ENCODE results near the gene RPL10A. TPM values are rescaled to one million over a fixed set of nuclear protein-coding genes. Genes with fewer than 3 reads are reported as not detected.

The RPL10A gene
- total RNA-seq, 2 experiments from 2014 or later: 1,581 to 2,643 TPM

DNA sequence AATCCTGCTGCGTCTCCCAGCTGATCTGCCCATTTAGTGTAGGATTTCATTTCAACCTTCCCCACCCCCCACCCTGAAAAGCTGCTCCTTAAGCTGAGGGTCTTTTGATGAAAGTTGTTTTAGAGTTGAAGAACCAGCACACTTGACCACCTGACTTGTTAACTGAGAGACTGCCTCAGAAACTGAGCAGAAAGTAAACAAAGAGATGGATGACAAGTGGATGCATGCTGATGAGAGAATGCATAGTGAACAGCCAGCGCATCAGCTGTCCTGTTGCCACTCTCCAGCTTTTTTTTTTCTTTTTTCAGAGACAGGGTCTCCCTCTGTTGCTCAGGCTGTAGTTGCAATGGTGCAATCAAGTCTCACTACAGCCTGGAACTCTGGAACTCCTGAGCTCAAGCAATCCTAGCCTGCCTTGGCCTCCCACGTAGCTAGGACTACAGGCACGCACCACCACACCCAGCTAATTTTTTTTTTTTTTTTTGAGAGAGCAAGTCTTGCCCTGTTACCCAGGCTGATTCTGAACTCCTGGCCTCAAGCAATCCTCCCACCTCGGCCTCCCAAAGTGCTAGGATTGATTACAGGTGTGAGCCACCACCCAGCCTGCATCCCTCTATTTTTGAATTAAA, 9.5 kb downstream of the RPL10A start:
- TF ChIP-seq, protein P1, sequence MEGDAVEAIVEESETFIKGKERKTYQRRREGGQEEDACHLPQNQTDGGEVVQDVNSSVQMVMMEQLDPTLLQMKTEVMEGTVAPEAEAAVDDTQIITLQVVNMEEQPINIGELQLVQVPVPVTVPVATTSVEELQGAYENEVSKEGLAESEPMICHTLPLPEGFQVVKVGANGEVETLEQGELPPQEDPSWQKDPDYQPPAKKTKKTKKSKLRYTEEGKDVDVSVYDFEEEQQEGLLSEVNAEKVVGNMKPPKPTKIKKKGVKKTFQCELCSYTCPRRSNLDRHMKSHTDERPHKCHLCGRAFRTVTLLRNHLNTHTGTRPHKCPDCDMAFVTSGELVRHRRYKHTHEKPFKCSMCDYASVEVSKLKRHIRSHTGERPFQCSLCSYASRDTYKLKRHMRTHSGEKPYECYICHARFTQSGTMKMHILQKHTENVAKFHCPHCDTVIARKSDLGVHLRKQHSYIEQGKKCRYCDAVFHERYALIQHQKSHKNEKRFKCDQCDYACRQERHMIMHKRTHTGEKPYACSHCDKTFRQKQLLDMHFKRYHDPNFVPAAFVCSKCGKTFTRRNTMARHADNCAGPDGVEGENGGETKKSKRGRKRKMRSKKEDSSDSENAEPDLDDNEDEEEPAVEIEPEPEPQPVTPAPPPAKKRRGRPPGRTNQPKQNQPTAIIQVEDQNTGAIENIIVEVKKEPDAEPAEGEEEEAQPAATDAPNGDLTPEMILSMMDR (conservative IDR thresholded peaks at IDR 0.05; ENCODE audit: low read length): no peak
- no peak for TF ChIP-seq EZH2phosphoT487 (IDR thresholded peaks at IDR 0.05; ENCODE audit: borderline replicate concordance, low read depth, low read length)
- no peak for DNase-seq (ENCODE audit: low spot score)
- Histone ChIP-seq H3K4me1 (ENCODE audit: insufficient read depth, low read length, poor library complexity, severe bottlenecking) (peaks cover under 1% of the 10 kb centered on the region), H3K79me2 (ENCODE audit: insufficient read depth, low read depth, low read length) (no peaks in the 10 kb centered on the region), H3K4me3 (ENCODE audit: low read depth, low read length, poor library complexity, severe bottlenecking) (no peak overlapping the region), H2AFZ (ENCODE audit: low read length) (no peak overlapping the region), H3K9me3 (ENCODE audit: low read length) (no peaks in the 10 kb centered on the region), H3K36me3 (ENCODE audit: insufficient read depth, low read length) (peaks cover 17% of the 10 kb centered on the region), H3K4me2 (ENCODE audit: low read length) (no peak overlapping the region), H3K27ac (ENCODE audit: low read depth, low read length, poor library complexity, severe bottlenecking) (no peak overlapping the region), H3K9me2 (ENCODE audit: insufficient read depth, low read length) (no peaks in the 10 kb centered on the region), H4K20me1 (ENCODE audit: insufficient read depth, low read length) (no peaks in the 10 kb centered on the region)
- no TSS peak for BruUV-seq (replicated peaks)
- ChIA-PET CTCF (ENCODE audit: unreplicated experiment) (interaction anchor here (0.6 kb wide), 1 partner anchor 75 kb away, joined by 8 read pairs; no protein-coding TSS in a partner anchor), POLR2A (interaction anchor here (0.6 to 1.1 kb wide), 3 partner anchors 20 to 435 kb away, joined by 4 read pairs; no protein-coding TSS in a partner anchor)
- intact Hi-C loops (cut with micrococcal nuclease; ENCODE audit: unreplicated experiment): no loop called here

DNA sequence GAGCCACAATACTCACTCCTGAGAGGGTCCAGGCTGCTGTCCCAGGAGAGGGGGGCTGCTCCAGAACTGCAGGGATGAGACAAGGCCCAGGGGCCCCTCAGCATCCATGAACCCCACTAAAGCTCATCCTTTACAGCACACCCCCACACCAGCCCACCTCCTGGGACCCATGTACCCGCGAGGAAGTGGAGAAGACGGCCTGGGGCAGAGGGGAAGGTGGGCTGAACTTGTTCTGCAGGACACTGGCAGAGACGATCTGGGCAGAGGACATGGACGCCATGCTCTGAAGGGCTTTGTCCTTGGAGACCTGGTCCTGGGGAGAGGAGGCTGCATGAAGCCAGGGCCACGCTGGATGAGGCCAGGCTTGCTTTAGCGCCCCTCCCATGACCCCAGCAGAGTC, 10.1 kb downstream of the RPL10A start:
- H3K79me2 ChIP-seq (ENCODE audit: insufficient read depth, low read depth, low read length): no peaks in the 10 kb centered on the region
- H3K36me3 ChIP-seq (ENCODE audit: insufficient read depth, low read length): peaks cover 12% of the 10 kb centered on the region
- H3K4me3 ChIP-seq (ENCODE audit: low read depth, low read length, poor library complexity, severe bottlenecking): no peak overlapping the region
- H4K20me1 ChIP-seq (ENCODE audit: insufficient read depth, low read length): no peaks in the 10 kb centered on the region
- CTCF ChIA-PET (ENCODE audit: unreplicated experiment): no interaction called here
- TF ChIP-seq EZH2phosphoT487 (IDR thresholded peaks at IDR 0.05; ENCODE audit: borderline replicate concordance, low read depth, low read length): no peak
- TF ChIP-seq, protein P1 (conservative IDR thresholded peaks at IDR 0.05; ENCODE audit: low read length): no peak
- intact Hi-C loops (cut with micrococcal nuclease; ENCODE audit: unreplicated experiment): no loop called here
- POLR2A ChIA-PET: no interaction called here
- no TSS peak for BruUV-seq (replicated peaks)
- no peak overlapping the region for H3K27ac ChIP-seq (ENCODE audit: low read depth, low read length, poor library complexity, severe bottlenecking)
- H3K9me2 ChIP-seq (ENCODE audit: insufficient read depth, low read length): no peaks in the 10 kb centered on the region
- DNase-seq (ENCODE audit: low spot score): no peak
- no peak overlapping the region for H3K4me2 ChIP-seq (ENCODE audit: low read length)
- no peak overlapping the region for H2AFZ ChIP-seq (ENCODE audit: low read length)
- no peaks in the 10 kb centered on the region for H3K9me3 ChIP-seq (ENCODE audit: low read length)
- no peaks in the 10 kb centered on the region for H3K4me1 ChIP-seq (ENCODE audit: insufficient read depth, low read length, poor library complexity, severe bottlenecking)

DNA sequence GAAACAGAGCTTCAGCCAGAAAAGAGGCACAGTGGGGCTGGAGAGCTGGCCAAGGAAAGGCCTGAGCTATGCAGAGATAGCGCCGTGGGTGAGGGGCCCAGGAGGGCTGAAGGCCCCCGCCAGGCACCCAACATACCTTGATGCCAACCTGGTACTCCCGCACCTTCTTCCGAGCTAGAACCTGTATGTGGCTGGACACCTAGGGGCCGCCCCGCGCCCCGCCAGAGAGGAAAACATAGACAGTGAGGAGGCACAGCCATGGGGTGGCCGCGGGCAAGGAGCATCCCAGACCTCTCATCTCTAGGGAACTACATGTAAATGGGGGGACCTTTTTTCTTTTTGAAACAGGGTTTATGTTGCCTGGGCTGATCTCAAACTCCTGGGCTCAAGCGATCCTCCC, 12.0 kb downstream of the RPL10A start:
- H4K20me1 ChIP-seq (ENCODE audit: insufficient read depth, low read length): no peaks in the 10 kb centered on the region
- H3K27ac ChIP-seq (ENCODE audit: low read depth, low read length, poor library complexity, severe bottlenecking): no peak overlapping the region
- no peaks in the 10 kb centered on the region for H3K36me3 ChIP-seq (ENCODE audit: insufficient read depth, low read length)
- H2AFZ ChIP-seq (ENCODE audit: low read length): no peak overlapping the region
- H3K4me1 ChIP-seq (ENCODE audit: insufficient read depth, low read length, poor library complexity, severe bottlenecking): no peaks in the 10 kb centered on the region
- intact Hi-C loops (cut with micrococcal nuclease; ENCODE audit: unreplicated experiment): no loop called here
- no peak overlapping the region for H3K4me3 ChIP-seq (ENCODE audit: low read depth, low read length, poor library complexity, severe bottlenecking)
- no peak overlapping the region for H3K4me2 ChIP-seq (ENCODE audit: low read length)
- H3K9me2 ChIP-seq (ENCODE audit: insufficient read depth, low read length): no peaks in the 10 kb centered on the region
- ChIA-PET CTCF (ENCODE audit: unreplicated experiment) (no interaction called here), POLR2A (interaction anchor here (0.5 to 0.8 kb wide), 2 partner anchors 12 to 71 kb away, joined by 3 to 4 read pairs; partner anchors contain the start of gene RPL10A)
- no peaks in the 10 kb centered on the region for H3K79me2 ChIP-seq (ENCODE audit: insufficient read depth, low read depth, low read length)
- TF ChIP-seq, protein P1 (conservative IDR thresholded peaks at IDR 0.05; ENCODE audit: low read length): no peak
- TF ChIP-seq EZH2phosphoT487 (IDR thresholded peaks at IDR 0.05; ENCODE audit: borderline replicate concordance, low read depth, low read length): no peak
- H3K9me3 ChIP-seq (ENCODE audit: low read length): no peaks in the 10 kb centered on the region
- DNase-seq (ENCODE audit: low spot score): no peak
- no TSS peak for BruUV-seq (replicated peaks)
